Prostate gland (tissue), 2 donors: ENCODE measurements around the gene SNX33. TPM values are rescaled to one million over a fixed set of nuclear protein-coding genes. Genes with fewer than 3 reads are reported as not detected.
"Not testable (repeated sequence)": the region's sequence is repeated elsewhere in the genome, so short reads cannot be mapped to it uniquely, and the experiment has no call there.

Experiments
- DNase-seq: peaks from one replicate; pipeline ENCODE4 v3.0.0-alpha.2; 2019; ENCODE audit warnings: low spot score
- H3K27ac ChIP-seq, 2 donors: fragments of 200-600 bp; sonication (generic); 2 replicates each; pipeline ENCODE4 v1.5.1; 2017 to 2019
- H3K27me3 ChIP-seq: fragments of 200-600 bp; sonication (generic); replicated peaks from 2 replicates; pipeline ENCODE4 v1.5.1; 2019; ENCODE audit not compliant: insufficient read depth
- H3K36me3 ChIP-seq, 2 donors: fragments of 200-600 bp; sonication (generic); 1 replicate in 1 of 2; 2 replicates in 1 of 2; pipeline versions ENCODE4 v1.5.1 to v1.8.1; 2017 to 2019
- H3K4me1 ChIP-seq: fragments of 200-600 bp; sonication (generic); replicated peaks from 2 replicates; pipeline ENCODE4 v1.5.1; 2019
- H3K4me3 ChIP-seq, 2 donors: fragments of 200-600 bp; sonication (generic); 2 replicates each; pipeline ENCODE4 v1.5.1; 2017 to 2019
- H3K9me3 ChIP-seq: fragments of 200-600 bp; sonication (generic); 2 replicates; pipeline ENCODE4 v1.5.1; 2017
- CTCF ChIP-seq, 4 experiments: fragments of 200-600 bp in 2 of 4; fragments of 450-650 bp in 2 of 4; sonication (generic) in 2 of 4; IDR thresholded peaks; 1 replicate in 3 of 4; 2 replicates in 1 of 4; pipeline ENCODE4 v1.5.1; 2016 to 2019; ENCODE audit warnings: antibody characterized with exemption in 4 of 4, mild to moderate bottlenecking in 2 of 4, moderate library complexity in 2 of 4
- POLR2A ChIP-seq: fragments of 450-650 bp; IDR thresholded peaks from one replicate; pipeline ENCODE4 v1.6.1; 2016; ENCODE audit warnings: antibody characterized with exemption, mild to moderate bottlenecking
- POLR2AphosphoS5 ChIP-seq: sonication (generic); formaldehyde crosslinking; IDR thresholded peaks from one replicate; pipeline ENCODE4 v1.6.1; 2017; ENCODE audit warnings: antibody characterized with exemption
- WGBS: methylation state at CpG from one replicate; pipeline ENCODE4 v1.1.5; 2018; 5-methylcytosine and 5-hydroxymethylcytosine counted together
- intact Hi-C: fragments of 100-400 bp; cut with DNase I; formaldehyde crosslinking; loops from one replicate; pipeline ENCODE4 v1.14.2; 2022
- total RNA-seq, 2 donors: library from RNA; depleted of rRNA; stranded (reverse); fragments of >200 nt; gene quantifications; one replicate each; pipeline ENCODE4 v1.1.0, GENCODE V29; 2016

Gene SNX33
- total RNA-seq, 2 donors from 2014 or later = 23.6 to 25.6 TPM

- Histone ChIP-seq H3K27me3 (no peaks in the 10 kb centered on the region), H3K36me3 (no peaks in the 10 kb centered on the region), H3K4me3 (no peak overlapping the region), H3K27ac (peak overlapping the region; percentile 7 to 41), H3K4me1 (no peaks in the 10 kb centered on the region), H3K9me3 (no peaks in the 10 kb centered on the region)
- 59% methylated on average over 6 of the region's 6 CpGs for WGBS
- DNase-seq = no peak
- intact Hi-C loops = no loop called here
- TF ChIP-seq POLR2A (no peak), POLR2AphosphoS5 (no peak), CTCF (IDR thresholded peaks at IDR 0.05) (no peak)
Observed at GRCh38 chr15:75704263-75704615, 56.5 kb downstream of the SNX33 start.

GRCh38 chr15:75704618-75705017 is 56.9 kb downstream of the SNX33 start:
- 96% methylated on average over 9 of the region's 9 CpGs for whole genome bisulfite sequencing
- Histone ChIP-seq H3K4me1 (no peaks in the 10 kb centered on the region), H3K27ac (peak overlapping the region; percentile 7 to 41)

GRCh38 chr15:75705375-75705774 is 57.7 kb downstream of the SNX33 start:
- DNase-seq, H3K4me3 ChIP-seq, intact Hi-C loops, H3K4me1 ChIP-seq, H3K27me3 ChIP-seq, H3K9me3 ChIP-seq, H3K27ac ChIP-seq, H3K36me3 ChIP-seq: not testable (repeated sequence)
- 76% methylated on average over 5 of the region's 5 CpGs for WGBS

More at GRCh38 chr15:75704618-75705017, 56.9 kb downstream of the SNX33 start:
- no peaks in the 10 kb centered on the region for H3K36me3 ChIP-seq
- no peaks in the 10 kb centered on the region for H3K9me3 ChIP-seq
- no peak for TF ChIP-seq POLR2A
- no peak for TF ChIP-seq CTCF (IDR thresholded peaks at IDR 0.05)
- no peak for TF ChIP-seq POLR2AphosphoS5
- intact Hi-C loops = no loop called here
- DNase-seq = no peak
- no peak overlapping the region for H3K4me3 ChIP-seq
- H3K27me3 ChIP-seq = no peaks in the 10 kb centered on the region

- no peak overlapping the region for H3K4me3 ChIP-seq
- no peak for DNase-seq
- 76% methylated on average over 14 of the region's 14 CpGs for WGBS
- TF ChIP-seq CTCF (IDR thresholded peaks at IDR 0.05) (no peak), POLR2A (no peak), POLR2AphosphoS5 (no peak)
- H3K9me3 ChIP-seq = no peaks in the 10 kb centered on the region
- H3K36me3 ChIP-seq = no peaks in the 10 kb centered on the region
- intact Hi-C loops = no loop called here
- H3K4me1 ChIP-seq = no peaks in the 10 kb centered on the region
- no peaks in the 10 kb centered on the region for H3K27me3 ChIP-seq
- no peak overlapping the region for H3K27ac ChIP-seq
Observed at GRCh38 chr15:75705854-75706681, 58.4 kb downstream of the SNX33 start.

GRCh38 chr15:75706682-75706954 is 58.9 kb downstream of the SNX33 start:
- 44% methylated on average over 2 of the region's 2 CpGs for whole genome bisulfite sequencing
- Histone ChIP-seq H3K36me3 (no peaks in the 10 kb centered on the region), H3K27me3 (no peaks in the 10 kb centered on the region), H3K4me1 (no peaks in the 10 kb centered on the region), H3K9me3 (no peaks in the 10 kb centered on the region), H3K4me3 (no peak overlapping the region), H3K27ac (no peak overlapping the region)
- no peak for TF ChIP-seq POLR2A
- TF ChIP-seq CTCF (IDR thresholded peaks at IDR 0.05) = no peak
- TF ChIP-seq POLR2AphosphoS5 = no peak
- DNase-seq = no peak
- intact Hi-C loops = no loop called here

GRCh38 chr15:75709458-75709857 is 61.7 kb downstream of the SNX33 start:
- H3K36me3 ChIP-seq, H3K9me3 ChIP-seq, H3K4me1 ChIP-seq, intact Hi-C loops, H3K27me3 ChIP-seq, H3K4me3 ChIP-seq, DNase-seq: not testable (repeated sequence)
- 16% methylated on average over 15 of the region's 15 CpGs for WGBS
- peak overlapping the region in 1 of 2 donors; percentile 45 for H3K27ac ChIP-seq

- H3K4me1 ChIP-seq, H3K9me3 ChIP-seq, H3K27ac ChIP-seq, H3K27me3 ChIP-seq, intact Hi-C loops, H3K4me3 ChIP-seq, H3K36me3 ChIP-seq, DNase-seq: not testable (repeated sequence)
- no CpG with 5 or more reads among the region's 5 CpGs for WGBS
Observed at GRCh38 chr15:75710874-75711273, 63.2 kb downstream of the SNX33 start.

GRCh38 chr15:75711495-75711894 is 63.8 kb downstream of the SNX33 start:
- H3K9me3 ChIP-seq, H3K27me3 ChIP-seq, H3K36me3 ChIP-seq, H3K4me3 ChIP-seq, H3K4me1 ChIP-seq, H3K27ac ChIP-seq, DNase-seq, intact Hi-C loops: not testable (repeated sequence)
- WGBS = 70% methylated on average over 7 of the region's 7 CpGs
